Smooth muscle cell (in vitro differentiated cells): ENCODE data around the gene NPHS1. TPM values are rescaled to one million over a fixed set of nuclear protein-coding genes. Genes with fewer than 3 reads are reported as not detected.

Experiments used
- DNase-seq: peaks from one replicate; lab custom pipeline; 2025; ENCODE audit not compliant: unreplicated experiment; lab: John Stamatoyannopoulos, UW
- H2AFZ ChIP-seq: fragments of 200-600 bp; sonication (generic); 2 replicates; pipeline ENCODE4 v1.6.0; 2016; ENCODE audit warnings: antibody characterized with exemption, low read depth, mild to moderate bottlenecking
- H3F3A ChIP-seq: fragments of 200-600 bp; sonication (generic); 2 replicates; pipeline ENCODE4 v1.6.0; 2017; ENCODE audit warnings: antibody characterized with exemption, low read depth
- H3K27ac ChIP-seq: fragments of 200-600 bp; sonication (generic); 2 replicates; pipeline ENCODE4 v1.5.1; 2016; ENCODE audit warnings: low read depth, mild to moderate bottlenecking
- H3K27me3 ChIP-seq: fragments of 200-600 bp; sonication (generic); 2 replicates; pipeline ENCODE4 v1.6.1; 2016; ENCODE audit warnings: low read depth, mild to moderate bottlenecking
- H3K36me3 ChIP-seq: fragments of 200-600 bp; sonication (generic); 2 replicates; pipeline ENCODE4 v1.5.1; 2016; ENCODE audit warnings: low read depth
- H3K4me1 ChIP-seq: fragments of 200-600 bp; sonication (generic); 2 replicates; pipeline ENCODE4 v1.5.1; 2016; ENCODE audit warnings: low read depth
- H3K4me2 ChIP-seq: fragments of 200-600 bp; sonication (generic); 2 replicates; pipeline ENCODE4 v1.6.0; 2016; ENCODE audit warnings: mild to moderate bottlenecking
- H3K4me3 ChIP-seq: fragments of 200-600 bp; sonication (generic); 2 replicates; pipeline ENCODE4 v1.5.1; 2016; ENCODE audit warnings: mild to moderate bottlenecking
- H3K79me2 ChIP-seq: fragments of 200-600 bp; sonication (generic); 2 replicates; pipeline ENCODE4 v1.6.0; 2016; ENCODE audit warnings: low read depth, mild to moderate bottlenecking
- H3K9ac ChIP-seq: fragments of 200-600 bp; sonication (generic); 2 replicates; pipeline ENCODE4 v1.6.0; 2016; ENCODE audit warnings: low read depth
- H3K9me3 ChIP-seq: fragments of 200-600 bp; sonication (generic); replicated peaks from 2 replicates; pipeline ENCODE4 v1.5.1; 2016; ENCODE audit warnings: low read depth
- H4K20me1 ChIP-seq: fragments of 200-600 bp; sonication (generic); 2 replicates; pipeline ENCODE4 v1.6.0; 2016; ENCODE audit warnings: low read depth
- CTCF ChIP-seq: fragments of 200-600 bp; sonication (generic); IDR thresholded peaks from 2 replicates; pipeline ENCODE4 v1.5.1; 2017; ENCODE audit warnings: borderline replicate concordance, mild to moderate bottlenecking, antibody characterized with exemption; ENCODE audit not compliant: insufficient read depth, poor library complexity, severe bottlenecking
- WGBS: methylation state at CpG from one replicate; pipeline ENCODE4 v1.1.7; 2016; ENCODE audit warnings: low lambda C conversion rate; 5-methylcytosine and 5-hydroxymethylcytosine counted together
- polyA plus RNA-seq: library from polyadenylated mRNA; unstranded; fragments of >200 nt; fragmentation: Nextera tagmentation; extraction: Ambion mirVana; gene quantifications from 2 replicates; pipeline ENCODE4 v1.2.1, GENCODE V29; 2016
- total RNA-seq: library from RNA; depleted of rRNA; stranded (reverse); fragments of >200 nt; gene quantifications from 2 replicates; pipeline ENCODE4 v1.2.3, GENCODE V29; 2014

Gene NPHS1
- total and polyA plus RNA-seq, 2 experiments from 2014 or later: not detected

GRCh38 chr19:35818445-35818844 lies 33.9 kb downstream of the NPHS1 start:
- Histone ChIP-seq H3K79me2 (no peaks in the 10 kb centered on the region), H3K4me3 (no peak overlapping the region)
- no peak for TF ChIP-seq CTCF

GRCh38 chr19:35816846-35817245 lies 35.5 kb downstream of the NPHS1 start:
- H3K27me3 ChIP-seq: peaks cover 4% of the 10 kb centered on the region
- no peaks in the 10 kb centered on the region for H3K36me3 ChIP-seq
- no peak overlapping the region for H3K27ac ChIP-seq
- no peak overlapping the region for H3K4me2 ChIP-seq
- WGBS: 74% methylated on average over 9 of the region's 9 CpGs
- no peak overlapping the region for H3K4me3 ChIP-seq
- H3K9ac ChIP-seq: no peak overlapping the region
- no peak for TF ChIP-seq CTCF
- H3K4me1 ChIP-seq: peaks cover 3% of the 10 kb centered on the region
- H3K9me3 ChIP-seq: no peaks in the 10 kb centered on the region
- no peak for DNase-seq
- no peaks in the 10 kb centered on the region for H4K20me1 ChIP-seq
- H3K79me2 ChIP-seq: no peaks in the 10 kb centered on the region
- H3F3A ChIP-seq: no peaks in the 10 kb centered on the region
- no peak overlapping the region for H2AFZ ChIP-seq

More at GRCh38 chr19:35818445-35818844, 33.9 kb downstream of the NPHS1 start:
- Histone ChIP-seq H2AFZ (no peak overlapping the region), H3F3A (no peaks in the 10 kb centered on the region), H3K4me2 (no peak overlapping the region), H3K9me3 (no peaks in the 10 kb centered on the region), H3K36me3 (no peaks in the 10 kb centered on the region), H3K9ac (no peak overlapping the region), H3K27me3 (peaks cover 4% of the 10 kb centered on the region), H3K27ac (no peak overlapping the region), H3K4me1 (peaks cover 3% of the 10 kb centered on the region), H4K20me1 (no peaks in the 10 kb centered on the region)
- WGBS: 91% methylated on average over 3 of the region's 3 CpGs
- no peak for DNase-seq

- no peaks in the 10 kb centered on the region for H3F3A ChIP-seq
- no peak overlapping the region for H3K4me3 ChIP-seq
- peaks cover 4% of the 10 kb centered on the region for H3K27me3 ChIP-seq
- no peak overlapping the region for H3K27ac ChIP-seq
- no peaks in the 10 kb centered on the region for H3K36me3 ChIP-seq
- no peak overlapping the region for H3K4me2 ChIP-seq
- no peak overlapping the region for H2AFZ ChIP-seq
- H3K79me2 ChIP-seq: no peaks in the 10 kb centered on the region
- WGBS: 48% methylated on average over 6 of the region's 6 CpGs
- DNase-seq: no peak
- H3K4me1 ChIP-seq: peaks cover 3% of the 10 kb centered on the region
- H3K9ac ChIP-seq: no peak overlapping the region
- no peak for TF ChIP-seq CTCF
- H4K20me1 ChIP-seq: no peaks in the 10 kb centered on the region
- no peaks in the 10 kb centered on the region for H3K9me3 ChIP-seq
These were observed 36.0 kb downstream of the NPHS1 start for GRCh38 chr19:35816262-35816661.
